ENCODE data around the gene DMXL1.

Gene DMXL1

GRCh38 chr5:119031905-119032304 is 39.0 kb upstream of the DMXL1 start:
- DNase-seq (ENCODE audit: low read depth): no peak
- no peak overlapping the region for H3K4me3 ChIP-seq (ENCODE audit: low read depth, low read length)
- TF ChIP-seq CTCF (IDR thresholded peaks at IDR 0.05; ENCODE audit: control insufficient read depth, extremely low read depth, insufficient read depth): no peak

DNA sequence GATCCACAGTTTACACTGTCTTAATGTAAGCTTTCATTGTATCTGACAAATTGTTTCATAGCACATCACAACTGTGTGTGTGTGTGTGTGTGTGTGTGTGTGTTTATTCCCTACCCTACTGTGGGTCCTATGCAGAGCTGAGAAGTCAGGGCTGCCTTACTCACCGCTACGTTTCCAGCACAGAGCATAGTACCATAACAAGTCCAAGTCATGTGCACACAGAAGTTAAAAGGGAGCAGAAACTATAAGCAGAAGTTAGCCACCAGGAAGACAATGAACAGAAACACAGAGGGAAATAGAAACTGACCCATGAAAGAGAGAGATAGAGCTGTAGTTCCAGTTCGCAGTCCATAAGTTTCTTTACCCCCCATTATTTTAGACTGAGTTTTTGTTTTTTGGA is 38.2 kb upstream of the DMXL1 start:
- no peak for TF ChIP-seq CTCF (IDR thresholded peaks at IDR 0.05; ENCODE audit: control insufficient read depth, extremely low read depth, insufficient read depth)
- DNase-seq (ENCODE audit: low read depth): no peak
- H3K4me3 ChIP-seq (ENCODE audit: low read depth, low read length): no peak overlapping the region

DNA sequence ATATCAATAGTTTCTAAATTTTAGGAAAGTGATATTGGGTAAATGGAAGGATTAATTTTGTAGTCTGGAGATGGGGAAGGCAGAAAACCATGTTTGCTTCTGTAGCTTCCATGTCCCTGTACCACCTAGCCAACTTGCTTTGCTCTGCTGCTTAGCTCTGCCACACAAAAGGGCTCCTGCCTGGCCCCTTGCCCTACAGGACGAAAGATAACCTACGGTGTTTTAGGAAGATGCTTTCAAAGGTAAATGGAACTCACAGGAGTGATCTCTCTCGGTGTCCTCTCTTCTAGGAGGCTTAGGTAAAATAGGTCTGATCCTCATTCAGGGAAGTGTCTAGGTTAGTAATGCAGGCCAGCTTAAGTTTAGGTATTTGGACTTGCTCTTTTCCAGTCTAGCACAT is 37.8 kb upstream of the DMXL1 start:
- TF ChIP-seq CTCF (IDR thresholded peaks at IDR 0.05; ENCODE audit: control insufficient read depth, extremely low read depth, insufficient read depth): no peak
- H3K4me3 ChIP-seq (ENCODE audit: low read depth, low read length): no peak overlapping the region
- no peak for DNase-seq (ENCODE audit: low read depth)

DNA sequence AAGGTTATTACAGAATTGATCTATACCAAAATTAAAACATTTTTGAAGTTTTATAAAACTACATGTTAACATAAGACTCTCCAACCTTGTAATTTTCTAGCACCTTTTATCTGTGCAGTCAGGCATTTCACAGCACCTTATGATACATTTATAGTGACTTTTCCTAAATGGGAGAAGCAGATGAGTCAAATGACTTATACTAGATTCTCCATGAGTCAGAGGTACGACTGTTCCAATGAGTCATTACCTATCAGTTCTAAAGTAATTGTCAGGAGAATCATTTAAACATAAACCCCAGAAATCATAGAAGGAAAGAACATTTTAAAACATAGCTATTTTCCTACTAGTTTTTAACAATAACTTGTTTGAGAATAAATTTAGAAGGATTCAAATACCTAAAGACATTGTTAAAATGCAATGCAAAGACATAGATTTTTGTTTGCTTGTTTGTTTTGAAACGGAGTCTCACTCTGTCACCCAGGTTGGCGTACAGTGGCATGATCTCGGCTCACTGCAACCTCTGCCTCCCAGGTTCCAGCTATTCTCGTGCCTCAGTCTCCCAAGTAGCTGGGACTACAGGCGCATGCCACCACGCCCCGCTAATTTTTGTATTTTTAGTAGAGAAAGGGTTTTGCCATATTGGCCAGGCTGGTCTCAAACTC is 34.7 kb upstream of the DMXL1 start:
- no peak overlapping the region for H3K4me3 ChIP-seq (ENCODE audit: low read depth, low read length)
- no peak for TF ChIP-seq CTCF (IDR thresholded peaks at IDR 0.05; ENCODE audit: control insufficient read depth, extremely low read depth, insufficient read depth)
- peak; percentile 30 for DNase-seq (ENCODE audit: low read depth)

DNA sequence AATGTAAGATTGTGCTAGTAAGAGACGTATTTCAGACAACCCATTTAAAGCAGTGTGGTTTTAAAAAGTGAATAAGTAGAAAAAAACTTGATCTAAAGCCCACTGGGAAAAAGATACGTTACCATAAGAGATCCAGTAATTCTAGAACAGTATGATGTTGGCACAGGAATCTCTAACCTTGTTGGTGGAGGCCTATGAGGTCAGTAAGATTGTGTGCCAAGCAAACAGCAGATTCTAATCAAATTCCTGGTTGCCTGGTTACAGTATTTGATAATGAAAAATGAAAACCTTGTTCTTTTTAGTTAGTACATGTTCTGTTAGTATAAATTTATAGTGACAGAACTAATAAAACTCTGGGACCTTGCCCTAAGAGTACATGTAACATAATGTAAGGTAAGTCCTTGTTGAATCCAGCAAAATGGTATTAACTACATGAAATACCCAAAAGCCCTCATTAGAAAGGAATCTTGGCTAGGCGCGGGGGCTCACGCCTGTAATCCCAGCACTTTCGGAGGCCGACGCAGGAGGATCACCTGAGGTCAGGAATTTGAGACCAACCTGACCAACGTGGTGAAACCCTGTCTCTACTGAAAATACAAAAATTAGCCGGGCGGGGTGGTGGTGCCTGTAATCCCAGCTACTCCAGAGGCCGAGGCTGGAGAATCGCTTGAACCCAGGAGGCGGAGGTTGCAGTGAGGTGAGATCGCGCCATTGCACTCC is 33.2 kb upstream of the DMXL1 start:
- no peak overlapping the region for H3K4me3 ChIP-seq (ENCODE audit: low read depth, low read length)
- TF ChIP-seq CTCF (IDR thresholded peaks at IDR 0.05; ENCODE audit: control insufficient read depth, extremely low read depth, insufficient read depth): no peak
- DNase-seq (ENCODE audit: low read depth): peak; percentile 98

- no peak for DNase-seq (ENCODE audit: low read depth)
- no peak overlapping the region for H3K4me3 ChIP-seq (ENCODE audit: low read depth, low read length)
- TF ChIP-seq CTCF (IDR thresholded peaks at IDR 0.05; ENCODE audit: control insufficient read depth, extremely low read depth, insufficient read depth): no peak
These were observed 22.6 kb upstream of the DMXL1 start for GRCh38 chr5:119048246-119048645.
